SJSA1 (cell line): ENCODE data around the gene HDHD5. TPM values are rescaled to one million over a fixed set of nuclear protein-coding genes. Genes with fewer than 3 reads are reported as not detected.

ENCODE experiments used
- DNase-seq, 2 experiments: peaks; one replicate each; pipeline ENCODE4 v3.0.0-alpha.2; 2015 to 2020; ENCODE audit warnings: low spot score in 2 of 2, low read depth in 1 of 2
- H3K27ac ChIP-seq: fragments of 250-450 bp; sonication (Bioruptor Pico); 2 replicates; pipeline ENCODE4 v1.5.1; 2020; ENCODE audit warnings: mild to moderate bottlenecking, moderate library complexity
- H3K27me3 ChIP-seq: fragments of 250-450 bp; sonication (Bioruptor Pico); replicated peaks from 2 replicates; pipeline ENCODE4 v1.5.1; 2020; ENCODE audit warnings: mild to moderate bottlenecking, moderate library complexity
- H3K36me3 ChIP-seq: fragments of 250-450 bp; sonication (Bioruptor Pico); 2 replicates; pipeline ENCODE4 v1.5.1; 2020; ENCODE audit warnings: mild to moderate bottlenecking
- H3K4me1 ChIP-seq: fragments of 250-450 bp; sonication (Bioruptor Pico); replicated peaks from 2 replicates; pipeline ENCODE4 v1.6.1; 2021; ENCODE audit warnings: mild to moderate bottlenecking
- H3K4me3 ChIP-seq: fragments of 250-450 bp; sonication (Bioruptor Pico); 2 replicates; pipeline ENCODE4 v1.5.1; 2020; ENCODE audit warnings: mild to moderate bottlenecking
- H3K9me3 ChIP-seq: fragments of 250-450 bp; sonication (Bioruptor Pico); replicated peaks from 2 replicates; pipeline ENCODE4 v1.5.1; 2020; ENCODE audit warnings: mild to moderate bottlenecking
- total RNA-seq: library from RNA; depleted of rRNA; stranded (reverse); fragments of >200 nt; shearing (Covaris generic); gene quantifications from 2 replicates; pipeline ENCODE4 v1.2.3, GENCODE V29; 2014

Gene HDHD5
- total RNA-seq, 1 experiment from 2014 or later: 31.1 TPM

GRCh38 chr22:17145021-17145680 is 13.9 kb downstream of the HDHD5 start:
- H3K27me3 ChIP-seq: no peaks in the 10 kb centered on the region
- H3K27ac ChIP-seq: no peak overlapping the region
- H3K36me3 ChIP-seq: no peaks in the 10 kb centered on the region; the same call in 1 of the 2 replicates
- H3K9me3 ChIP-seq: no peaks in the 10 kb centered on the region
- H3K4me1 ChIP-seq: no peaks in the 10 kb centered on the region
- H3K4me3 ChIP-seq: no peak overlapping the region
- no peak for DNase-seq

DNA sequence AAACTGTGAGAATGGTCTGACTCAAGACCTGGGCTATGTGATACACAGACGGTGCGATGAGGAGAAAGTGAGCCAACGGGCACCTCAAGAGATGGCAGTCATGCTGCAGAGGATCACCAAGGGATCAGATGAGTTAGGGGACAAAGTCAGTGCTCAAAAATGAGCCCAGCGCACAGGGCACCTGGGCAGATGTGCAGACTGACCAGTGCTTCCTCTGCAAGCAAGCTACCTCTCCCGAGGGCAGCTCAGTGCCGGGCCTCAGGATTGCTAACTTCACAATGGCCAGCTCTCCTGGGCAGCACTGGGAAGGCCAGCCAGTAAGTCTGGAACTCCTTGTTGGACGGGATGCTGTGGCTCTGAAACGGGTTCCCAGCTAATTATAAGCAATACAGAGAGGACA is 15.3 kb downstream of the HDHD5 start:
- no peak for DNase-seq
- Histone ChIP-seq H3K27ac (no peak overlapping the region), H3K9me3 (no peaks in the 10 kb centered on the region), H3K4me1 (no peaks in the 10 kb centered on the region), H3K4me3 (no peak overlapping the region), H3K27me3 (no peaks in the 10 kb centered on the region), H3K36me3 (no peaks in the 10 kb centered on the region; the same call in 1 of the 2 replicates)

DNA sequence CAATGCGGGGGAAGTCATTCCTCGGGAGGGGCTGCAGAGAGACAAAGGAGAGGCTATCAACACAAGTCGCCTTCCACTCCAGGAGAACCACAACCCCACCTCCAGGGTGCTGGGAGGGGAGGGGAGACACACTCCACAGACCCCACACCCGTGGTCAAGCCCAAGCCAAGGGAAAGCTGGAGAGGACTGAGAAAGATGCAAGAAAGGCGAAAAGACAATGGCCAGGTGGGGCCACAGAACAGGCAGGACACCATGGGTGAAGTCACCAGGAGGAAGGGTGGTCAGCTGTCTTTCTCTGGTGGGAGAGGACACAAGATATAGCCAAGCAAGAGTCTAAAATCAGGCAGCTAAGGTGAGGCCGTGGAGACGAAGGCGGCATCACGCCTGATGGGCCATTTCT is 16.0 kb downstream of the HDHD5 start:
- Histone ChIP-seq H3K36me3 (no peaks in the 10 kb centered on the region; the same call in 1 of the 2 replicates), H3K9me3 (no peaks in the 10 kb centered on the region), H3K4me1 (no peaks in the 10 kb centered on the region), H3K27me3 (no peaks in the 10 kb centered on the region), H3K4me3 (no peak overlapping the region), H3K27ac (no peak overlapping the region)
- no peak for DNase-seq

DNA sequence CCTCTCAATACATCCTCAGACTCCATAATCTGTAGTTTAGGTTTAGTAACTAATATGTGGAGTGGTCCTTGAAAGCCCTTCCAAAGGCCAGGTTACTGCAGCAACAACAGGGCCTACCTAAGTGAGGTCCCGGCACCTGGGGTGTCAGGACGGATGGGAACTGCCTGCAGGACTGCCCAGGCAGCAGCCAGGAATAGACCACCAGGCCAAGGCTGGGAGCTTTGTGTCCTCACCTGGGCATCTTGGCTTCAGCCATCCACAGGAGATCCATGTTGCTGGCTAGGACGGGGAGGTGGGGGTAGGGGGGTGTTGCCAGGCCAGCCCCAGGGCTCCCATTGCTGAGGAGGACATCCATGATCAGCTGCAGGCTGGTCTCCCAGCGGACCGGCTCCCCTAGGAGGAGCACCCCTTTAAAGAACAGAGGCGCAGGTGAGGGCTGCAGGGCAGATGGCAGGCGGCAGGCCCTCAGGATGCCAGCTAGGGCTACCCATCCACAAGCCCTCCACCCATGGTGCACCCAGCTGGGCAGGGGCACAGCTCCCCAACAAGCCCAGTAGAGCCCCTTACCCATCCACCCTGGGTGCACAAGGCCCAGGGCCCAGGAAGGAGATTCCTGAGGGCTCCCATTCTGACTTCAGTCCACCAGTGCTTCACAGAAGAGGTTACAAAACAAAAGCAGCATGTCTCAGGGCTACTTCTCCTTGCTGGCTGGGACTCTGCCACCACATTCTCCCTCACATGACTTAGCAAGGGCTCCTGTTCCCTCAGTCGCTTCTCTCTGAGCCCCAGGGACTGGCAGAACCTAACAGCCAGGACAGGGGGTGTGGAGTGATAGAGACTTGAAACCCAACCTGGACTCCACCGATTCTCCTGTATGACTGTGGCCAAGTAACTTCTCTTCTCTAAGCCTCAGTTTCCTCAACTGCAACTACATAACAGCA is 18.0 kb downstream of the HDHD5 start:
- Histone ChIP-seq H3K27ac (no peak overlapping the region), H3K4me1 (no peaks in the 10 kb centered on the region), H3K4me3 (no peak overlapping the region), H3K36me3 (no peaks in the 10 kb centered on the region; the same call in 1 of the 2 replicates), H3K27me3 (no peaks in the 10 kb centered on the region), H3K9me3 (no peaks in the 10 kb centered on the region)
- no peak for DNase-seq

- Histone ChIP-seq H3K27ac (no peak overlapping the region), H3K4me3 (no peak overlapping the region), H3K36me3 (no peaks in the 10 kb centered on the region; the same call in 1 of the 2 replicates), H3K4me1 (no peaks in the 10 kb centered on the region), H3K27me3 (no peaks in the 10 kb centered on the region), H3K9me3 (no peaks in the 10 kb centered on the region)
- DNase-seq: no peak
Measured at GRCh38 chr22:17140022-17140421, 19.1 kb downstream of the HDHD5 start.

- H3K4me3 ChIP-seq: no peak overlapping the region
- H3K4me1 ChIP-seq: no peaks in the 10 kb centered on the region
- H3K9me3 ChIP-seq: no peaks in the 10 kb centered on the region
- no peak for DNase-seq
- H3K27me3 ChIP-seq: no peaks in the 10 kb centered on the region
- no peak overlapping the region for H3K27ac ChIP-seq
- no peaks in the 10 kb centered on the region; the same call in 1 of the 2 replicates for H3K36me3 ChIP-seq
Measured at GRCh38 chr22:17138513-17138912, 20.6 kb downstream of the HDHD5 start.

GRCh38 chr22:17137861-17138425 is 21.1 kb downstream of the HDHD5 start:
- H3K27ac ChIP-seq: no peak overlapping the region
- no peaks in the 10 kb centered on the region for H3K27me3 ChIP-seq
- H3K36me3 ChIP-seq: no peaks in the 10 kb centered on the region; the same call in 1 of the 2 replicates
- no peaks in the 10 kb centered on the region for H3K4me1 ChIP-seq
- no peak for DNase-seq
- H3K4me3 ChIP-seq: no peak overlapping the region
- H3K9me3 ChIP-seq: no peaks in the 10 kb centered on the region

- no peaks in the 10 kb centered on the region for H3K27me3 ChIP-seq
- H3K27ac ChIP-seq: no peak overlapping the region
- H3K4me1 ChIP-seq: no peaks in the 10 kb centered on the region
- H3K4me3 ChIP-seq: no peak overlapping the region
- DNase-seq: no peak
- H3K36me3 ChIP-seq: no peaks in the 10 kb centered on the region; the same call in 1 of the 2 replicates
- H3K9me3 ChIP-seq: no peaks in the 10 kb centered on the region
Measured at GRCh38 chr22:17137170-17137569, 21.9 kb downstream of the HDHD5 start.

DNA sequence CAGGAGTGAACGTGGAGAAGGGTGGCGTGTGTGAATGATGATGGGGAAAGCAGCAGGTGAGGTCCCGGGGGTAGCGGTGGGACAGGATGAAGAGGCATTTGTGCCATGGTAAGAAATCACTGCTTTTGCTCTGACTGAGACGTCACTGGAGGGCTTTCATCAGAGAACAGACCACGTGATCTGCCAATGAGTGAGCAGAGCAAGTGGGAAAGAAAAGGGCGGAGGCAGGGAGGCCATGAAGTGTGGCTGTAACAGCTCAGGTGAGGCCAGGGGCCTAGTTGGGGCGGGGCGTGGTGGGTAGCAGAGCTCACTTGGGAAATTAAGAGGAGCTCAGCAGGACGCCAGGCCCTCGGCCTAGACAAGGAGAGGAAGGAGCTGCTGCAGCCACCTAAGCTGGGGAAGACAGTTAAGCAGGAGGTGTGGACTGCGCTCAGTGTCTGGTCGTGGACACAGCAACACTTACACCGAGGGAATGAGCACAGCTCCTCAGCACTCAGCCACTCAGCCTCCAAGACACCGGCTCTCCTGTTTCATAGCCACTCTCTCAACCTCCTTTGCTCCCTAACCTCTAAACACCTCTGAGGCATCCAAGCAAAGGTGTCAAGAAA is 23.8 kb downstream of the HDHD5 start:
- no peak overlapping the region for H3K27ac ChIP-seq
- H3K27me3 ChIP-seq: no peaks in the 10 kb centered on the region
- no peaks in the 10 kb centered on the region for H3K9me3 ChIP-seq
- no peaks in the 10 kb centered on the region for H3K4me1 ChIP-seq
- H3K36me3 ChIP-seq: no peaks in the 10 kb centered on the region; the same call in 1 of the 2 replicates
- no peak overlapping the region for H3K4me3 ChIP-seq
- DNase-seq: no peak

DNA sequence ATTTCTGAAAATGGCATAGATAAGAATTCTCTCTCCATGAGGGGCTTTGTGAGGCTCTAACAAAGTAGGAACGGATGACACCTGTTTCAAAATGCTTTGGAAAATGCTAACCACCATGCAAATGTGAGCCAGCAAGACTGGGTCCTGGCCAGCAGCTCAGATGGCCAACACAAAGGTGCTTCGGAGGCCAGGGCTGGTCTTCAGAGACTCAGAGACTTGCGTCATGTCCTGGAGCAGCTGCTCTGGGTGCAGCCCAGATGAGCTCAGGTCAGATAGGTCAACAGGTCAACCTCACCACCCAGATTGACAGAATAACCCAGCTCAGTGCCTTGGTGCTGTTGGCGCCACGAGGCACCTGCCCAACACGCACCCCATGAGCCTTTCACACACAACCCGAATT is 25.9 kb downstream of the HDHD5 start:
- no peaks in the 10 kb centered on the region for H3K9me3 ChIP-seq
- H3K36me3 ChIP-seq: no peaks in the 10 kb centered on the region
- no peaks in the 10 kb centered on the region for H3K4me1 ChIP-seq
- no peak for DNase-seq
- H3K27ac ChIP-seq: no peak overlapping the region
- no peaks in the 10 kb centered on the region for H3K27me3 ChIP-seq
- no peak overlapping the region for H3K4me3 ChIP-seq

DNA sequence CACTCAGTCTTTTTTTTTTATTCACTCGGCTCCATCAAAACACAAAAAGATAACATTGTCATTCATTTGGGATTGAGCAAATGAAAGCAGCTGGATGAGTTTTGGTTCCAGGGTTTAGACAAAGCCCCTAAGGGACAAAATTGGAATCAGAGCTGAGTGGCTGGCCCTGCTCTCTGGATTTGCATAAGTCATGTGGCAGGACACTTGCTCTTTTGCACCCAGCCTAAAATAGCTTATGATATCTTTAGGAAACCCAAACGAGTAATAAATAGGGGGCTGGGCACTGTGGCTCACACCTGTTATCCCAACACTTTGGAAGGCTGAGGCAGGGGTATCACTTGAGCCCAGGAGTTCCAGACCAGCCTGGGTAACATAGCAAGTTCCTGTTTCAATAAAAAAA is 27.0 kb downstream of the HDHD5 start:
- no peak overlapping the region for H3K27ac ChIP-seq
- H3K4me3 ChIP-seq: no peak overlapping the region
- no peaks in the 10 kb centered on the region for H3K9me3 ChIP-seq
- no peaks in the 10 kb centered on the region for H3K27me3 ChIP-seq
- DNase-seq: no peak
- no peaks in the 10 kb centered on the region for H3K36me3 ChIP-seq
- no peaks in the 10 kb centered on the region for H3K4me1 ChIP-seq

- Histone ChIP-seq H3K27me3 (no peaks in the 10 kb centered on the region; the same call in 1 of the 2 replicates), H3K4me3 (no peak overlapping the region), H3K36me3 (no peaks in the 10 kb centered on the region), H3K27ac (no peak overlapping the region), H3K9me3 (no peaks in the 10 kb centered on the region), H3K4me1 (no peaks in the 10 kb centered on the region)
- no peak for DNase-seq
Measured at GRCh38 chr22:17131686-17132085, 27.4 kb downstream of the HDHD5 start.

DNA sequence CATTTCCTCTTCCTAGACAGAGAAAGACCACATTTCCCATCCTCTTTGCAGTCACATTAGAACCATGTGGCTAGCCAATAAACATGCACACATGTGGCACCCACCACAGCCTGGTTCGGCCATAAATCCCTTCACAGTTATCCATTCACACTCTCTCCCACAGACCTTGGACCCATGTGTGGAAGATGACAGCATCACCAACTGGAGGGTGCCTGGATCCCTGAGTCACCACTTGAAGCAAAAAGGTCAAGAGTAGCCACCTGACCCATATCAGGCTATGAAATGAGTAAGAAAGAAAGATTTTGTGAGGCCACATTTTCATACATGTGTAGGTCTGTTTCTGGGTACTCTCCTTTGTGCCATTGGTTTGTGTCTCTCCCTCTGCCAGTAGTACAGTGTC is 28.9 kb downstream of the HDHD5 start:
- no peak overlapping the region for H3K27ac ChIP-seq
- no peaks in the 10 kb centered on the region for H3K36me3 ChIP-seq
- no peak for DNase-seq
- H3K4me3 ChIP-seq: no peak overlapping the region
- H3K4me1 ChIP-seq: no peaks in the 10 kb centered on the region
- H3K9me3 ChIP-seq: no peaks in the 10 kb centered on the region
- H3K27me3 ChIP-seq: no peaks in the 10 kb centered on the region; the same call in 1 of the 2 replicates
